EL (cell line): Measurements from ENCODE around the gene DAPK1.
"Not testable (repeated sequence)": the region's sequence is repeated elsewhere in the genome, so short reads cannot be mapped to it uniquely, and the experiment has no call there.

Experiments
- DNase-seq: peaks from one replicate; pipeline ENCODE4 v3.0.0-alpha.2; 2016

DAPK1 gene

GRCh38 chr9:87498811-87499360, 1.2 kb downstream of the DAPK1 start:
- DNase-seq = no peak

GRCh38 chr9:87499424-87500017, 1.9 kb downstream of the DAPK1 start:
- no peak for DNase-seq

- DNase-seq = no peak
Observed at GRCh38 chr9:87500491-87501270, 3.0 kb downstream of the DAPK1 start.

GRCh38 chr9:87501271-87501656, 3.6 kb downstream of the DAPK1 start:
- DNase-seq = not testable (repeated sequence)

GRCh38 chr9:87501806-87502205, 4.1 kb downstream of the DAPK1 start:
- no peak for DNase-seq

GRCh38 chr9:87502391-87503221, 4.9 kb downstream of the DAPK1 start:
- DNase-seq = no peak

GRCh38 chr9:87503430-87503829, 5.8 kb downstream of the DAPK1 start:
- DNase-seq = no peak

- no peak for DNase-seq
Observed at GRCh38 chr9:87503927-87504326, 6.3 kb downstream of the DAPK1 start.

GRCh38 chr9:87504938-87505337, 7.3 kb downstream of the DAPK1 start:
- DNase-seq = no peak

- DNase-seq = no peak
Observed at GRCh38 chr9:87505869-87506678, 8.4 kb downstream of the DAPK1 start.

GRCh38 chr9:87507576-87507975, 9.9 kb downstream of the DAPK1 start:
- no peak for DNase-seq

GRCh38 chr9:87510252-87510683, 12.6 kb downstream of the DAPK1 start:
- no peak for DNase-seq

GRCh38 chr9:87512311-87512710, 14.6 kb downstream of the DAPK1 start:
- DNase-seq = no peak

- no peak for DNase-seq
Observed at GRCh38 chr9:87513161-87513560, 15.5 kb downstream of the DAPK1 start.

GRCh38 chr9:87513880-87514535, 16.3 kb downstream of the DAPK1 start:
- DNase-seq = no peak

- DNase-seq = no peak
Observed at GRCh38 chr9:87515006-87515405, 17.3 kb downstream of the DAPK1 start.

GRCh38 chr9:87515588-87516221, 18.0 kb downstream of the DAPK1 start:
- DNase-seq = no peak

- peak; percentile 69 for DNase-seq
Observed at GRCh38 chr9:87516222-87516925, 18.7 kb downstream of the DAPK1 start.

GRCh38 chr9:87516926-87517290, 19.2 kb downstream of the DAPK1 start:
- DNase-seq = no peak

- DNase-seq = no peak
Observed at GRCh38 chr9:87517732-87518131, 20.1 kb downstream of the DAPK1 start.
